Stimulated activated CD8-positive, alpha-beta memory T cell treated with anti-CD3 and anti-CD28 coated beads, Interleukin-4, amount 100 ng/mL, for 24 hours (primary cell): ENCODE data around the gene ZNF25.
"Not testable (repeated sequence)": the region's sequence is repeated elsewhere in the genome, so short reads cannot be mapped to it uniquely, and the experiment has no call there.

ENCODE experiments used
- DNase-seq: peaks from one replicate; pipeline ENCODE4 v3.0.0-alpha.2; 2020; ENCODE audit warnings: low read depth

The ZNF25 gene

DNA sequence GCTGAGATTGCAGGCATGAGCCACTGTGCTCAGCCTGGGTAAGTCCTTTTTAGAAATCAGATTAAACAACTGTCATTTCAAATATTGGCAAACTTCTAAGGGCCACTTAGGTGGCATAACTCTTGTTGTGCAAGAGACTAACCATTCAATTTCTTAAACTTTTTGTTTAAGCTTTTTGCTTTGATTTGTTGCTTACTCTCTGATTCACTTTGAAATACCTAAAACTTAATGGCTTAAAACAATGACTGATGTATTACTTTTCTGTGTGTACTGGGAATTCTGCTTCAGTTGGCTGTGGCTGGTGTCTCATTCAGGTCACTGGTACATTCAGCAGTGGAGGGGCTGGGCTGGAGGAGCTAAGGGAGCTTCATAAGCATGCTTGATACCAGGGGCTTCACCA, 28.9 kb downstream of the ZNF25 start:
- DNase-seq = no peak

DNA sequence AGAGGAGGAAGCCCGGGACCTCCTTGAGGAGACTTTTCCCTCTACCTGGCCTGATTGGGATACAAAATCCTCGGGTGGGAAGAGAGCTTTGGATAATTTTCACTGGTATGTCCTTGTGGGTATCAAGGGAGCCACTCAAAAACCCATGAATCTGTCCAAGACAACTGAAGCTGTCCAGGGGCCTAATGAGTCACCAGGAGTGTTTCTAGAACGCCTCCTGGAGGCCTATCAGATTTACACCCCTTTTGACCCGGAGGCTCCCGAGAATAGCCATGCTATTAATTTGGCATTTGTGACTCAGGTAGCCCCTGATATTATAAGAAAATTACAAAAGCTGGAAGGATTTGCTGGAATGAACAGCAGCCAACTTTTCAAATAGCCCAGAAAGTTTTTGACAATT, 38.6 kb downstream of the ZNF25 start:
- DNase-seq = no peak

DNA sequence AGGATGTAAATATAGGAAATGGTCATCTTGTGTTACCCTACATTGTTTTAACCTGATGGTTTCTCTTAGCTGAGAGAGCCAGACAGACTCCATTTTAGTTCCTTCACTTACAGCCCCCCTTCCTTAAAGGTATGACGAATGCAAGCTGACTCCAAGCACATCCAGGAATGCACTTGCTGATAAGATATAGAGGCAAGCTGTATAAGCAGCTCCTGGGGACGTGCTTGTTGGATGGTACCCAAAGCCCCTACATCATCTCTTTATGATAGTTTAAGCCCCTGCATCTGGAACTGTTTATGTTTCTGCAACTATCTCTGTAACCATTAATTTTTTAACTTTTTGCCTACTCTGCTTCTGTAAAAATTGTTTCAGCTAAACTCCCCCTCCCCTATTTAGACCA, 41.7 kb downstream of the ZNF25 start:
- DNase-seq = no peak

DNA sequence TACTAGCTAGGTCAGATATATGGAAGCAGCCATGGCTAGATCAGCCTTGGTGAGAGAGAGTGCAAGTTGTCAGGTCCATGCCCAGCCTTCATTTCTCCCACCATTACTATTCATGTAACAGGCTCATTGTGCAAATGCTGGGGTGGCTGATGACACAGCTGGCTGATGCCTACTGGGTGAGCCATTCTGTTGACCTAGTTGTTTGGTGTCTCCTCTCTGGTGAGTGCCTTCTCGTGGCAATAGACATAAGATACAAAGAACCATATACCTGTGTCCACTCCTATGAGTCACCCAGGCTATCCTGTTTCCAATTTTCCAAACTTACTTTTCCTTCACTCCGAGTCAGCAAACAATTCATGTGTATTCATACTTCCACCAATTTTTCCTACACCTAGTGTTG, 46.0 kb downstream of the ZNF25 start:
- DNase-seq = no peak

DNA sequence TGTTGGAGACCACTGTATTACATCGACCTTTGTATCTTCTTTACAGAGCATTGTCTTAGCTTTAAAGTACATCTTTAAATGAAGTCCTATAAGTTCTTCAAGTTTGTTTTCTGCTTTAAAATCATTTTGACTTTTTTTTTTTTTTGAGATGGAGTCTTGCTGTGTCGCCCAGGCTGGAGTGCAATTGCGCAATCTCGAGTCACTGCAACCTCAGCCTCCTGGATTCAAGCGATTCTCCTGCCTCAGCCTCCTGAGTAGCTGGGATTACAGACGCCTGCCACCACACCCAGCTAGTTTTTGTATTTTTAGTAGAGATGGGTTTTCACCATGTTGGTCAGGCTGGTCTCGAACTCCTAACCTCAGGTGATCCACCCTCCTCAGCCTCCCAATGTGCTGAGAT, 68.3 kb downstream of the ZNF25 start:
- not testable (repeated sequence) for DNase-seq

DNA sequence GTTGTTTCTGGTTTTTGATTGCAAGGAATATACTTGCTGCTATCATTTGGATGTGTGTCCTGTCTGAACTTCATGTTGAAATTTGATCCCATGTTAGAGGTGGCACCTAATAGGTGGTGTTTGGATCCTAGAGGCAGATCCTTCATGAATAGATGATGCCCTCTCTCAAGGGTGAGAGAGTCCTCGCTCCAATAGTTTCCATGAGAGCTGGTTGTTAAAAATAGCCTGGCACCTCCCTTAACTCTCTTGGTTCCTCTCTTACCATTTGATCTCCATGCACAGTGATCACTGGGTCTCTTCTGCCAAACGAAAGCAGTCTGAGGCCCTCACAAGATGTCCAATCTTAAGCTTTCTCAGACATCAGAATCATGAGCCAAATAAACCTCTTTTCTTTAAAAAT, 70.1 kb downstream of the ZNF25 start:
- no peak for DNase-seq
